Peyer's patch (tissue), 4 donors: Measurements from ENCODE around the gene SERINC1.

Experiments used
- POLR2A ChIP-seq, 2 donors: fragments of 450-650 bp; IDR thresholded peaks; one replicate each; pipeline ENCODE4 v1.5.1; 2017; ENCODE audit warnings: antibody characterized with exemption in 2 of 2, mild to moderate bottlenecking in 2 of 2, moderate library complexity in 2 of 2
- TF ChIP-seq, protein P1 (sequence below), 6 experiments: fragments of 450-650 bp in 4 of 6; fragments of 200-600 bp in 2 of 6; sonication (generic) in 1 of 6; IDR thresholded peaks; one replicate each; pipeline ENCODE4 v1.5.1; 2017 to 2019; ENCODE audit warnings: antibody characterized with exemption in 6 of 6, mild to moderate bottlenecking in 3 of 6, moderate library complexity in 1 of 6

- TF ChIP-seq, protein P1, sequence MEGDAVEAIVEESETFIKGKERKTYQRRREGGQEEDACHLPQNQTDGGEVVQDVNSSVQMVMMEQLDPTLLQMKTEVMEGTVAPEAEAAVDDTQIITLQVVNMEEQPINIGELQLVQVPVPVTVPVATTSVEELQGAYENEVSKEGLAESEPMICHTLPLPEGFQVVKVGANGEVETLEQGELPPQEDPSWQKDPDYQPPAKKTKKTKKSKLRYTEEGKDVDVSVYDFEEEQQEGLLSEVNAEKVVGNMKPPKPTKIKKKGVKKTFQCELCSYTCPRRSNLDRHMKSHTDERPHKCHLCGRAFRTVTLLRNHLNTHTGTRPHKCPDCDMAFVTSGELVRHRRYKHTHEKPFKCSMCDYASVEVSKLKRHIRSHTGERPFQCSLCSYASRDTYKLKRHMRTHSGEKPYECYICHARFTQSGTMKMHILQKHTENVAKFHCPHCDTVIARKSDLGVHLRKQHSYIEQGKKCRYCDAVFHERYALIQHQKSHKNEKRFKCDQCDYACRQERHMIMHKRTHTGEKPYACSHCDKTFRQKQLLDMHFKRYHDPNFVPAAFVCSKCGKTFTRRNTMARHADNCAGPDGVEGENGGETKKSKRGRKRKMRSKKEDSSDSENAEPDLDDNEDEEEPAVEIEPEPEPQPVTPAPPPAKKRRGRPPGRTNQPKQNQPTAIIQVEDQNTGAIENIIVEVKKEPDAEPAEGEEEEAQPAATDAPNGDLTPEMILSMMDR (IDR thresholded peaks at IDR 0.05): no peak
- TF ChIP-seq POLR2A (IDR thresholded peaks at IDR 0.05): no peak
These were observed 71.5 kb downstream of the SERINC1 start for GRCh38 chr6:122400121-122400450.
